GM23248 (cell line): ENCODE data around the gene ANKRD62.

Source experiments
- EZH2 ChIP-seq: fragments of 200-600 bp; sonication (generic); IDR thresholded peaks from 2 replicates; pipeline ENCODE4 v1.6.1; 2018; ENCODE audit warnings: antibody characterized with exemption, mild to moderate bottlenecking; ENCODE audit not compliant: insufficient read depth, poor library complexity, severe bottlenecking
- EZH2phosphoT487 ChIP-seq: fragments of 200-600 bp; sonication (generic); IDR thresholded peaks from 2 replicates; pipeline ENCODE4 v1.6.1; 2018; ENCODE audit warnings: antibody characterized with exemption, moderate library complexity, mild to moderate bottlenecking, low read depth; ENCODE audit not compliant: insufficient read depth

DNA sequence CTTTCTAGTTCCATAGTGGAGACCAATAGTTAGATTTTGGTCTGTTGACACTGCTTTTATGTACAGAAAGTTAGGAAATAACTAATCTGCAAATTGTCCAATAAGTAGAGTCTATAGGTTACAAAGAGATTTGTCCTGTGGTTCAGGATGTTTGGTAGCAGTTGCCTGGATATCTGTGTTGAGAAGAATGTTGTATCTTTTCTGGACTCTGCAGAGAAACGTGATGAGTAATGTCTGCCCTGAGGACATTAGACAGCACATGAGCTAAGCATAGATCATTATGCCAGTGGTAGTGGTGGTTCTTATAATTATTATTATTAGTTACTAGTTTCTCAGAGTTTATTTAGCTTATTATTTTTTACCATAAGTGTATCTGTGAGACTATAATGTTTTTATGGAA, 65.8 kb downstream of the ANKRD62 start:
- TF ChIP-seq EZH2 (no peak), EZH2phosphoT487 (no peak)
